GM19452 (cell line): ENCODE results near the gene TMUB2.
"Not testable (repeated sequence)": the region's sequence is repeated elsewhere in the genome, so short reads cannot be mapped to it uniquely, and the experiment has no call there.

Experiments
- ATAC-seq: cut with Tn5 transposase; IDR thresholded peaks from one replicate; pipeline ENCODE4 v1.9.1; 2021; ENCODE audit not compliant: unreplicated experiment

TMUB2 gene

GRCh38 chr17:44218344-44219107 is 31.8 kb downstream of the TMUB2 start:
- ATAC-seq: peak; percentile 38

- peak; percentile 47 for ATAC-seq
Measured at GRCh38 chr17:44219108-44219615, 32.4 kb downstream of the TMUB2 start.

GRCh38 chr17:44219616-44220212 is 32.9 kb downstream of the TMUB2 start, which contains the start of gene UBTF:
Gene UBTF, minus strand, starts transcription at chr17:44219675. Its CDS starts 1,446 bp downstream, at chr17:44218229.
- ATAC-seq: peak; percentile 10

- ATAC-seq: no peak
Measured at GRCh38 chr17:44220213-44221083, 33.7 kb downstream of the TMUB2 start.

- ATAC-seq: no peak
Measured at GRCh38 chr17:44221084-44221861, 34.5 kb downstream of the TMUB2 start.

- ATAC-seq: no peak
Measured at GRCh38 chr17:44221862-44222111, 35.0 kb downstream of the TMUB2 start.

GRCh38 chr17:44222112-44222869 is 35.5 kb downstream of the TMUB2 start:
- ATAC-seq: no peak

- ATAC-seq: no peak
Measured at GRCh38 chr17:44223541-44224071, 36.8 kb downstream of the TMUB2 start.

GRCh38 chr17:44229090-44229489 is 42.3 kb downstream of the TMUB2 start:
- no peak for ATAC-seq

- ATAC-seq: no peak
Measured at GRCh38 chr17:44230140-44230539, 43.4 kb downstream of the TMUB2 start.

- ATAC-seq: no peak
Measured at GRCh38 chr17:44232061-44232460, 45.3 kb downstream of the TMUB2 start.

GRCh38 chr17:44233582-44233981 is 46.8 kb downstream of the TMUB2 start:
- ATAC-seq: no peak

- ATAC-seq: no peak
Measured at GRCh38 chr17:44235583-44235936, 48.8 kb downstream of the TMUB2 start.

GRCh38 chr17:44236444-44236991 is 49.7 kb downstream of the TMUB2 start:
- no peak for ATAC-seq

- ATAC-seq: not testable (repeated sequence)
Measured at GRCh38 chr17:44237886-44238285, 51.1 kb downstream of the TMUB2 start.

GRCh38 chr17:44241106-44241624 is 54.4 kb downstream of the TMUB2 start:
- ATAC-seq: no peak
